Stimulated activated CD4-positive, alpha-beta T cell treated with anti-CD3 and anti-CD28 coated beads, TNF-alpha, amount 100 ng/mL, for 1 hour (primary cell): Measurements from ENCODE around the gene TBC1D12.

Source experiments
- DNase-seq, 3 donors: peaks; one replicate each; pipeline ENCODE4 v3.0.0-alpha.2; 2020; ENCODE audit warnings: low read depth in 3 of 3, low spot score in 1 of 3

TBC1D12 gene

GRCh38 chr10:94405406-94405805 lies 3.1 kb downstream of the TBC1D12 start:
- no peak for DNase-seq

DNA sequence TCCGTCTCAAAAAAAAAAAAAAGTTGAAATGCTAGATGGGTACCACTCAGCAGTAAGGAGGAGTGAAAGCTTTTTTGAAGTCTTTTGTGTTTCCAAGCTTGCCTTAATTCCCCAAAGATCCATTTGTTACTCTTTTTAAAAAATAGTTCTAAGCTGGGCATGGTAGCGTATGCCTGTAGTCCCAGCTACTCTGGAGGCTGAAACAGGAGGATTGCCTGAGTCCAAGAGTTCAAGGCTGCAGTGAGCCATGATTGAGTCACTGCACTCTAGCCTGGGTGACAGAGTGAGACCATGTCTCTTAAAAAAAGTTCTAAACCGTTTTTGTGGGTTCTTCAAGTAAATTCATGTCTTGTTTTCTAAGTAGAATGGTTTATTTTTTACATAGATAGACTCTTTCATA lies 5.3 kb downstream of the TBC1D12 start:
- no peak for DNase-seq

DNA sequence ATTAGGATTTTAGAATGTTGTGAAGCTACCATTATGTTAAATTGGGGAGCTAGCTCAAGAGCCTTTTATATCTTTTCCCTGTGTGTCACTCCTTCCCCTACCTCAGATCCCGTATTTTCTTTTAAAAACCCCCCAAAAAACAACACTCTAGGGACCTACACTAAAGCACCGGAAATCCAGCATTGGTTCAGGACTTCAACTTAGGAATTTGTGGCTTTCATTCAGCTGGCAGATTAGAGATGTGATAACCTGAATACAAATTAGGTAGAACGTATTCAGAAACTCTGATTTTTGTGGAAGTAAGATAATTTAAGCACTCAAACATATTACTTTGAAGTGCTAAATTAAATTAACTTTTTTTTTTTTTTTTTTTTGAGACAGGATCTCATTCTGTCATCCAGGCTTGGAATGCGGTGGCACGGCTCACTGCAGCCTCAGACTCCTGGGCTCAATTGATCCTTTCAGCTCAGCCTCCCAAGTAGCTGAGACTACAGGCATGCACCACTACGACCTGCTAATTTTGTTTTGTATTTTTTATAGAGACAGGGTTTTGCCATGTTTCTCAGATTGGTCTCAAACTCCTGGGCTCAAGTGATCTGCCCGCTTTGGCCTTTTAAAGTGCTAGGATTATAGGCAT lies 6.8 kb downstream of the TBC1D12 start:
- no peak for DNase-seq

GRCh38 chr10:94411304-94411703 lies 9.0 kb downstream of the TBC1D12 start:
- DNase-seq: no peak

DNA sequence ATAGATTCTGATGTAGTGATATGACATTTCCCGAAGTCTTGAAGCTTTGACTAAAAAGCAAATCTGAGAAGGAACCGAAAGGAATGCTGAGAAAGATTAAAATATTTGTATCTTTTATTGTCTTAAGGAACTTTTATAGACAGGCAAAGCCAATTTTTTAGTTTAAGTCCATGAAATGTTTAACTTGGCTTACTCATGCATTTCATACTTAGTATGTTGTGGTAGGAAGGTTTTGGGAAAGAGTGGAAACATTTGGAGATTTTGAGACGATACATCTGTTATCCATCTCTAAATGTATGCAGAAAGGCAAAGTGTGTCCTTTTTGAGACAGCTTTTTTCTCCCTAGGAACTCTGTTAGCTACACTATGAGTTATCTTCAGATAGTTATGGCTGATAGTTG lies 10.1 kb downstream of the TBC1D12 start:
- DNase-seq: no peak

DNA sequence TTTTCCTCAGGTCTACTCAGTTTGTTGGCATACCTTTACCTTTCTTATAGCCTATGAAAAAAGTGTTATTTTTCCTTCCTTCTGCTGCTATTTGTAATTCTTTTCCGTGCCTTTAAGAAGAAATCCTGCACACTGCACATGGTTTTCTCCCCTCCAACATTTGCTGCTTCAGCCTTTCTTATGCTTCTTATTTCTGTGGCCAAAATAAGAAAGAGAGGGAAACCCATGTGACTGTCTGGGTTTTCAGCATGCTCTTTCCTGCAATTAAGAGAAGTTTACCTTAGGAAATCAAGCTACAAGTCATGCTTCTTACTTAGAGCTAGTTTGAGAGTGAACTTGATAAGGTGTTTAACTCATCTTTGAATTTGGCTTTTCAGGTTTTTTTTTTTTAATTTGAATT lies 11.0 kb downstream of the TBC1D12 start:
- no peak for DNase-seq

- DNase-seq: no peak
These were observed 14.6 kb downstream of the TBC1D12 start for GRCh38 chr10:94416896-94417295.

DNA sequence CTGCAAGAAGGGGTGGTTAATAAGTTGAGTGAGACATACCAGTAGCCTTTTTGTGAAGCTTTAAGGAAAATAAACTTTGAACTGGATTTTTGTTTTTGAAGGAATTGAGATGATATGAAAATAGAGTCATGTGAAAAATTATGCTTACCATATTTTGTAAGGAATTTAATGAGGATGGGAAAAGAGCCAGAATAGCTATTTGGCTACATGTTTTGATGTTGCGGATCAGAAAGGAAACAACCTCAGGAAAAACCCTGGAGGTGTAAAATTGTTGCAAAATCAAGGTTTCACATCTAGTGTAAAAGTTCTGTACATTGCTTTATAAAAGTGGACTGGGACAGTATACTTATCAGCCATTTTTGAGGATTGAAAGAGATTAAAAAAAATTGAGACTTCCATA lies 15.0 kb downstream of the TBC1D12 start:
- DNase-seq: no peak

DNA sequence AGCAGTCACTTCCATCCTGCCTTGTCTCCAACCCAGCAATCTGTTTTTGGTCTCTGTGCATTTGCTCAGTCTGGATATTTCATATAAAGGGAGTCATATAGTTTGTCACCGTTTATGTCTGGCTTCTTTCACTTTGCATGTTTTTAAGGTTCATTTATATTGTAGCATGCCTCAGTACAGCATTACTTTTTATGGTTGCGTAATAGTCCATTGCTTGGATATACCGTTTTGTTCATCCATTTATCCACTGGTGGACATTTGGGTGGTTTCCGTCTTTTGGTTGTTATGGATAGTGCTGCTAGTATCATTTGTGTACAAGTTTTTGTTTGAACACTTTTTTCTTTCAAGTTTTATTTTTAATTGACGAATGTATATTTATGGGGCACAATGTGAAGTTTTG lies 18.2 kb downstream of the TBC1D12 start:
- DNase-seq: no peak

- no peak for DNase-seq
These were observed 18.7 kb downstream of the TBC1D12 start for GRCh38 chr10:94420998-94421528.

DNA sequence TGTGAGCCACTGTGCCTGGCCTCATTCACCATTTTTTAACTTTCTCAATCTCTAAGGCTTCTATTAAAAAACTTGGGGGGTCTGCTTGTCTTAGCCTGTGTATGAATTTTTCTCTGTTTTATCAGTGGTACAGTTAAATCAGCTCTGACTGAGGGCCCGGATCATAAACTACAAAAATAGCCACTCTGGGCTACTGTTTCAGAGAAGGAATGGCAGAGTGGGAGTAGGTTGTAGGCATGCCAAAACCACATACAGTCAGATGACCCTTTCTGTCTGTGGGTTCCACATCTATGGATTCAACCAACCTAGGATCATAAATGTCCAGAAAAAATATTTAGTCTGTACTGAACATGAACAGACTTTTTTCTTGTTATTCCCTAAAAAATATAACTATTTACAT lies 21.3 kb downstream of the TBC1D12 start:
- DNase-seq: no peak

- DNase-seq: no peak
These were observed 22.5 kb downstream of the TBC1D12 start for GRCh38 chr10:94424714-94425337.

DNA sequence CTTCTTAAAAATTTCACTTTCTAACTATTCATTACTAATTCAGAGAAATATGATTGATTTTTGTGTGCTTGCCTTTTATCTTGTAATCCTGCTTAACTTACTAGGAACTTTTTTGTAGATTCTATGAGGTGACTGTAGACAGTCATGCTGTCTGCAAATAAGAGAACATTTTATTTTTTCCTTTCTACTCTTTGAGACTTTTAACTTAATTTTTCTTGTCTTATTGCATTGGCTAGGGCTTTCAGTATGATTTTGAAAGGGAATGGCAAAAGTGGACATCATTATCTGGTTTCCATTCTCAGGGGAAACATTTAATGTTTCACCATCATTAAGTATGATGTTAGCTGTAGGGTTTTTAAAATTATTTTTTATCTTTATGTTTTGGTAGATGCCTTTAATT lies 23.6 kb downstream of the TBC1D12 start:
- DNase-seq: no peak

GRCh38 chr10:94427166-94427565 lies 24.8 kb downstream of the TBC1D12 start:
- DNase-seq: no peak

- DNase-seq: no peak
These were observed 26.7 kb downstream of the TBC1D12 start for GRCh38 chr10:94428766-94429707.

GRCh38 chr10:94430701-94431100 lies 28.4 kb downstream of the TBC1D12 start:
- DNase-seq: no peak

DNA sequence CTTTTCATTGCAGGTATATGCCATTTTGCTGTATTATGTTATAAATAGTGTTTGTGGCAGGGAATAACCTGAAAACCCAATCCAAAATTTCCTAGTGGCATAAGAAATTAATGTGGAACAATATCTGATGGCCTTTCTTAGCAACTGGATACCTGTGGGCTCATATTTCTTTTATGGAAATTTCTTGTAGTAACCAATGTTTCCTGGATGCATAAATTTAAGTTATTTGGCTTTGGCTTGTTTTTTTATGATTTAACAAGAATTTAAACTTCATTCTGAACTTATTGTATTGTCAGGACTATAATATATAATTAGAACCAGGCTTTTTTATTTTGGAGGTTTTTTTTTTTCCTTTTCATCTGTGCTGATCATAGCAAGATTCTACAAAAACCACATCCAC lies 30.1 kb downstream of the TBC1D12 start:
- DNase-seq: no peak

DNA sequence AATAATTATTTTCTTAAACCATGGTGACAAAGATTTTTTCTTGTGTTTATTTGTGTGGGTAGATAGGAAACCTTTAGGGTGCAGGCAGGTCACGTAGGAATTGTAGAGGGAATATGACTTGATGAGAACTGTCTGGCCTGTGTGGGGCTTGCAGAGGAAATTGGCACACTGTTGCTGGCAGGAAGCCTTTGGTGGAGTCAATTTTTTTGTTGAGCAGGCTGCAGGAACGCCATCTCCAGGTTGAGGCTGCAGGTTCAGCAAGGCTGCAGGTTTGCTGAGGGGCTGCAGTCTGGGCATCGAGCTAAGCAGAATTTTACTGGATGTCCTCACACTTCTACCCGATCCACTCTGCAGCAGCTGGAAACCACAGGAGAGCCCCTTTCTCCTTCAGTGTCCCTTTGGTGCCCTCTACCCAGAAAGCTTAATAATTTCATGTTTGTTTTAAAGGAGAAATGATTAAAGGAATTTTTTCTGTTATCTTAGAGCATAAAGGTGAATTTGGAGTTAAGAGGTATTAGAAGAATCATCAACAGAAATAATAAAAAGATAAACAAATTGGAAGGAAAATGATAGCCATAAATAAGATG lies 37.0 kb downstream of the TBC1D12 start:
- no peak for DNase-seq

DNA sequence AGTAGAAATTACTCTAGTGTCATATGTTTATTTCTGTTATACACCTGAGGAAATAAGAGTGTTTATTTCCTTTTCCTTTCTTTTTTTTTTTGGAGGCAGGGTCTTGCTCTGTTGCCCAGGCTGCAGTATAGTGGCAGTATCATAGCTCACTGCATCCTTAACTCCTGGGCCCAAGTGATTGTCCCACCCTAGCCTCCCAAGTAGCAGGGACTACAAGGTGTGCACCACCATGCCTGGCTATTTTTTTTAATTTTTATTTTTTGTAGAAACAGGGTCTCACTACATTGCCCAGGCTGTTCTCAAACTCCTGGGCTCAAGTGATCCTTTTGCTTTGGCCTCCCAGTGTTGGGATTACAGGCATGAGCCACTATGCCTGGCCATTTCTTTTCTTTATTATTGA lies 37.8 kb downstream of the TBC1D12 start:
- DNase-seq: no peak

GRCh38 chr10:94443047-94443446 lies 40.7 kb downstream of the TBC1D12 start:
- DNase-seq: no peak

- no peak for DNase-seq
These were observed 41.2 kb downstream of the TBC1D12 start for GRCh38 chr10:94443549-94443948.

DNA sequence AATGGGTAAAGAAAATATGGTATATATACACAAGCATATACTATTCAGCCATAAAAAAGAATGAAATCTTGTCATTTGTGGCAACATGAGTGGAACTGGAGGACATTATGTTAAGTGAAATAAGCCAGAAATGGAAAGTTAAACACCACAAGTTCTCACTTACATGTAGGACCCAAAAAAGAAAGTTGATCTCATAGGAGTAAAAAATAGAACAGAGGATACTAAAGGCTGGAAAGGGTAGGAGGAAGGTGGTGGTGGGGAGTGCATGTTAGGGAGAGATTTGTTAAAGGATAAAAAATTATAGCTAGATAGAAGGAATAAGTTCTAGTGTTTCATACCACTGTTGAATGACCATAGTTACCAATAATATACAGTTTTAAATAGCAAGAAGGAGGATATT lies 48.4 kb downstream of the TBC1D12 start:
- no peak for DNase-seq
